ENCODE results near the gene DPP10.

Gene DPP10

DNA sequence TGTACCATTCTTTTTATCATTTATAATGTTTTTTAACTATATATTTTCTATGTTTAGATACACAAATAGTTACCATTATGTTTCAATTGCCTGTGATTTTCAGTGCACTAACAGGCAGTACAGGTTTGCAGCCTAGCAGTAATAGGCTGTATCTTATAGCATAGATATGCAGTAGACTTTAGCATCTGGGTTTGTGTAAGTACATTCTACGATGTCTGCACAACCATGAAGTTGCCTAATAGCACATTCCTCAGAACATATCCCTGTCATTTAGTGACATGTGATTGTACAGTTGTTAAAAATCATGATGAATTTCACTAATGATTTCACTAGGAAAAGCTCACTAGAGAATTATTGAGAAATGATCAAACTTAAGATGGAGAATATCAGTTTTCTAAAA, 884.6 kb downstream of the DPP10 start:
- Mint-ChIP-seq H3K36me3 (ENCODE audit: insufficient read depth) (no peaks in the 10 kb centered on the region), H3K27ac (ENCODE audit: low read depth) (no peak overlapping the region), H3K4me3 (no peak overlapping the region), H3K4me1 (no peaks in the 10 kb centered on the region), H3K9me3 (peaks cover 4% of the 10 kb centered on the region), H3K27me3 (no peaks in the 10 kb centered on the region)
- no peak for ATAC-seq (replicated peaks; ENCODE audit: extremely low read depth, poor library complexity, severe bottlenecking)
- DNase-seq (ENCODE audit: low spot score in 2 of 2), result no peak

DNA sequence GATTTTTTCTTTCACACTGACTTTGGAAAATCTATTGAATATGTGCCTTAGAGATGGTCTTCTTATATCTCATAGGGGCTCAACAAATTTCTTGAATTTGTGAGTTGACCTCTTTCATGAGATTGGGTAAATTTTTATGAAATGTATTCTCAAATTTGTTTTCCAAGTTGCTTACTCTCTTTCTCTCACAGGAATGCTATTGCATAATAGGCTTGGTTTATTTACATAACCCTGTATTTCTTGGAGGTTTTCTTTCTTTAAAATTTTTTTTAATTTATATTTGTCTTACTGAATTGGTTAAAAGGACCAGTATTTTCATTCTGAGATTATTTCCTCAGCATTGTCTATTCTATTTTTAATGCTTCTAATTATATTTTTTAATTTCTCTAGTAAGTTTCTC, 917.1 kb downstream of the DPP10 start:
- ATAC-seq (replicated peaks; ENCODE audit: extremely low read depth, poor library complexity, severe bottlenecking) (no peak), DNase-seq (ENCODE audit: low spot score in 2 of 2) (no peak)
- H3K4me3 Mint-ChIP-seq, result no peak overlapping the region
- H3K27ac Mint-ChIP-seq (ENCODE audit: low read depth), result no peak overlapping the region
- no peaks in the 10 kb centered on the region for H3K27me3 Mint-ChIP-seq
- no peaks in the 10 kb centered on the region for H3K4me1 Mint-ChIP-seq
- H3K9me3 Mint-ChIP-seq, result peaks cover 31% of the 10 kb centered on the region
- H3K36me3 Mint-ChIP-seq (ENCODE audit: insufficient read depth), result no peaks in the 10 kb centered on the region

DNA sequence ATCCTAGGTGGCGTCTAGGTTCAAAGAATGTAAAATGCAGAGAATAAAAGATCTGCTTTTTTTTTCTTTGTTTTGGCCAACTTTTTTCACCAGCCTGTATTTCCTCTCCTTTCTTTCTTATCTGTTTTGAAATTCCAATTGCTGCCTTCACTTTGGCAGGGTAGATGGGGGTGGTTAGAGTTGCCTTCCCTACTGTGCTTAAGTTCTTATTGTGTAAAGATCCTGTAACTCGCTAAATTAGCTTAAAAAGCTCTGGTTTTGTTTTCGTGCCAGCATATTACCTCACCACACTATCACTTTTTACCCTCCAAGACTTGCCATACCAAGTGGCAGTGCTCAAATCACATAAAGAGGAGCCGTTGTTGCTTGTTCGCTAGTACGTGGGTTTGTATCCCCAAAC, 921.7 kb downstream of the DPP10 start:
- no peak for DNase-seq (ENCODE audit: low spot score in 2 of 2)
- H3K27ac Mint-ChIP-seq (ENCODE audit: low read depth), result no peak overlapping the region
- no peaks in the 10 kb centered on the region for H3K36me3 Mint-ChIP-seq (ENCODE audit: insufficient read depth)
- no peak for ATAC-seq (replicated peaks; ENCODE audit: extremely low read depth, poor library complexity, severe bottlenecking)
- H3K27me3 Mint-ChIP-seq, result no peaks in the 10 kb centered on the region
- no peaks in the 10 kb centered on the region for H3K4me1 Mint-ChIP-seq
- no peak overlapping the region for H3K4me3 Mint-ChIP-seq
- peaks cover 27% of the 10 kb centered on the region for H3K9me3 Mint-ChIP-seq

DNA sequence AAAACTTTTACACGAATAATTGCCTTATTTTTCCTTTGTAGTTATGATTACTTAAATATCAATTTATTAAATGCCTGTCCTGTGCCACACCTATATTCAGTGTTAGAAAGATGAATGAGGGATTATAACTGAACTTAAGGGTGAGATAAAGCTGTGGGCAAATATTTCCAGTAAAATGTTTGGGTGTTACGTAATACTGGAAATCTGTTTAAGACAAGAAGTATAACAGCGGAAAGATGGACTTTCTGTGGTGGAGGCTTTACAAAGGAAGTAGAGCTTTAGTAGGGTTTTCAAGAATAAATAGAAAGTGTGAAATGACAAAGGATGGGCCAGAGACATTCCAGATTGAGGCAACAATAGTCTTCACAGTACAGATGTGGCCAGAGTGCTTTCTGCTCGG, 927.0 kb downstream of the DPP10 start:
- no peaks in the 10 kb centered on the region for H3K4me1 Mint-ChIP-seq
- H3K9me3 Mint-ChIP-seq, result peaks cover 26% of the 10 kb centered on the region
- H3K4me3 Mint-ChIP-seq, result no peak overlapping the region
- H3K27me3 Mint-ChIP-seq, result no peaks in the 10 kb centered on the region
- ATAC-seq (replicated peaks; ENCODE audit: extremely low read depth, poor library complexity, severe bottlenecking), result no peak
- H3K27ac Mint-ChIP-seq (ENCODE audit: low read depth), result no peak overlapping the region
- H3K36me3 Mint-ChIP-seq (ENCODE audit: insufficient read depth), result no peaks in the 10 kb centered on the region
- DNase-seq (ENCODE audit: low spot score in 2 of 2), result no peak

GRCh38 chr2:115374981-115375380, 932.5 kb downstream of the DPP10 start:
- H3K27ac Mint-ChIP-seq (ENCODE audit: low read depth), result no peak overlapping the region
- no peaks in the 10 kb centered on the region for H3K36me3 Mint-ChIP-seq (ENCODE audit: insufficient read depth)
- no peaks in the 10 kb centered on the region for H3K27me3 Mint-ChIP-seq
- H3K4me1 Mint-ChIP-seq, result no peaks in the 10 kb centered on the region
- no peak for ATAC-seq (replicated peaks; ENCODE audit: extremely low read depth, poor library complexity, severe bottlenecking)
- peaks cover 31% of the 10 kb centered on the region for H3K9me3 Mint-ChIP-seq
- DNase-seq (ENCODE audit: low spot score in 2 of 2), result no peak
- no peak overlapping the region for H3K4me3 Mint-ChIP-seq

GRCh38 chr2:115384399-115384798, 942.0 kb downstream of the DPP10 start:
- Mint-ChIP-seq H3K9me3 (peaks cover 31% of the 10 kb centered on the region), H3K4me3 (no peak overlapping the region), H3K4me1 (no peaks in the 10 kb centered on the region), H3K27ac (ENCODE audit: low read depth) (no peak overlapping the region), H3K36me3 (ENCODE audit: insufficient read depth) (no peaks in the 10 kb centered on the region), H3K27me3 (no peaks in the 10 kb centered on the region)
- ATAC-seq (replicated peaks; ENCODE audit: extremely low read depth, poor library complexity, severe bottlenecking) (no peak), DNase-seq (ENCODE audit: low spot score in 2 of 2) (no peak)

GRCh38 chr2:115386465-115386864, 944.0 kb downstream of the DPP10 start:
- H3K36me3 Mint-ChIP-seq (ENCODE audit: insufficient read depth), result no peaks in the 10 kb centered on the region
- DNase-seq (ENCODE audit: low spot score in 2 of 2) (no peak), ATAC-seq (replicated peaks; ENCODE audit: extremely low read depth, poor library complexity, severe bottlenecking) (no peak)
- H3K9me3 Mint-ChIP-seq, result peaks cover 13% of the 10 kb centered on the region
- no peak overlapping the region for H3K4me3 Mint-ChIP-seq
- no peaks in the 10 kb centered on the region for H3K4me1 Mint-ChIP-seq
- H3K27ac Mint-ChIP-seq (ENCODE audit: low read depth), result no peak overlapping the region
- no peaks in the 10 kb centered on the region for H3K27me3 Mint-ChIP-seq

- H3K9me3 Mint-ChIP-seq, result peaks cover 17% of the 10 kb centered on the region
- ATAC-seq (replicated peaks; ENCODE audit: extremely low read depth, poor library complexity, severe bottlenecking) (no peak), DNase-seq (ENCODE audit: low spot score in 2 of 2) (no peak)
- H3K36me3 Mint-ChIP-seq (ENCODE audit: insufficient read depth), result no peaks in the 10 kb centered on the region
- no peaks in the 10 kb centered on the region for H3K4me1 Mint-ChIP-seq
- H3K27me3 Mint-ChIP-seq, result no peaks in the 10 kb centered on the region
- no peak overlapping the region for H3K27ac Mint-ChIP-seq (ENCODE audit: low read depth)
- no peak overlapping the region for H3K4me3 Mint-ChIP-seq
Observed at GRCh38 chr2:115389024-115389423, 946.6 kb downstream of the DPP10 start.

- no peaks in the 10 kb centered on the region for H3K4me1 Mint-ChIP-seq
- no peak for DNase-seq (ENCODE audit: low spot score in 2 of 2)
- no peak overlapping the region for H3K27ac Mint-ChIP-seq (ENCODE audit: low read depth)
- H3K4me3 Mint-ChIP-seq, result no peak overlapping the region
- no peaks in the 10 kb centered on the region for H3K27me3 Mint-ChIP-seq
- ATAC-seq (replicated peaks; ENCODE audit: extremely low read depth, poor library complexity, severe bottlenecking), result no peak
- H3K9me3 Mint-ChIP-seq, result peaks cover 11% of the 10 kb centered on the region
- H3K36me3 Mint-ChIP-seq (ENCODE audit: insufficient read depth), result no peaks in the 10 kb centered on the region
Observed at GRCh38 chr2:115389898-115390565, 947.6 kb downstream of the DPP10 start.

DNA sequence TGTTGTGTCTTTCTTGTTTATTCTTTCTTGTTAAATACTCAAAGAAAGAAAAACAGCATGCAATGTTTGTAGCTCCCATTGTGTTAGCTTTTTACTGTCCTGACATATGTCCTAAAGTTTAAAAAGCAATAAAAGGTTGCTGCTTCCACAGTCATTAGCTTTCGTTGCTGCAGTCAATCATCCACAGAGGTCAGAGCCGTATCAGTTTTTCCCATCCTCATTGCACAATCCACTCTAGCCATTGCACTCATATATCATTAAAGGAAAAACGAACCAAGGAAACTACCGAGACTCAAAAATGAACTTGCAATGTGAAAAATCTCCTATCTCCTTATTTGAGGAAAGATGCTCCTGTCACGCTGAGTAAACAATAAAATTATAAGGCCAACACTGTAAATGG, 954.1 kb downstream of the DPP10 start:
- Mint-ChIP-seq H3K36me3 (ENCODE audit: insufficient read depth) (no peaks in the 10 kb centered on the region), H3K27me3 (no peaks in the 10 kb centered on the region), H3K4me3 (no peak overlapping the region), H3K27ac (ENCODE audit: low read depth) (no peak overlapping the region), H3K9me3 (peaks cover 12% of the 10 kb centered on the region), H3K4me1 (no peaks in the 10 kb centered on the region)
- ATAC-seq (replicated peaks; ENCODE audit: extremely low read depth, poor library complexity, severe bottlenecking), result no peak
- no peak for DNase-seq (ENCODE audit: low spot score in 2 of 2)

DNA sequence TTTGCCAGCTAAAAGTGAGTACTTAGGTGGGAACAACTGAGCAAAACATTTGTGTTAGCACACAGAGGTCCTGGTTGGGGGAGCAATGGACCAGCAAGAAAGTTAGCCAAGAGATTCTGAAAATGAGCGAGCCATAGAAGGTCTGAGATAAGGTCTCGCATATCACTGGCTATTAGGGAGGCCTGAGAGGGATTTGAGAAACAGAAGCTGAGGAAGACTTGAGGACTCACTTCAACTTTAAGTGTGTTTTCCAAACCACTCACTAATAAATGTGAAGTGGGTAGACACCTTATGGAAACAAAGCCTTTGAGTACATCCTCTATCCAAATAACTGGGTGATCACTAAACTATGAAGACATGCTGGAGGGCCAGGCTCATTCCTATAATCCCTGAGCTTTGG, 958.5 kb downstream of the DPP10 start:
- Mint-ChIP-seq H3K27ac (ENCODE audit: low read depth) (no peak overlapping the region), H3K4me3 (no peak overlapping the region), H3K4me1 (no peaks in the 10 kb centered on the region), H3K36me3 (ENCODE audit: insufficient read depth) (no peaks in the 10 kb centered on the region), H3K27me3 (no peaks in the 10 kb centered on the region), H3K9me3 (no peaks in the 10 kb centered on the region)
- ATAC-seq (replicated peaks; ENCODE audit: extremely low read depth, poor library complexity, severe bottlenecking) (no peak), DNase-seq (ENCODE audit: low spot score in 2 of 2) (no peak)

DNA sequence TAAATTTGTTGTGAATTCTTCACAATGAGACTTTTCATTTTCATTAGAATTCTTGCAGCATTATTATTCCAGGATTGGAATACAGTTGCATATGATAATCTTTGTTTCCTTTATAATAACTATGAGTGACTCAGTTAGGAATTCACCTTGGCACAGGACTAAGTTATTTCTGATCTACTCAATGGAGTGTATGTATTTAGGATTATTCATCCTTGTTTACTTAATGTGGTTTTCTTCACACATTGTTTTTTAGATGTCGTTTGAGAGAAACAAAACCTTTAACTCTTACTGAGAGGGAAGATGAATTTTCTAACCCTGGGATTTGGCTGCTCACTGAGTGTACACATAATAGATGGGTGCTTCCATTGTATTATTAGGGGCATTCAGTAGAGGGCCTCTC, 970.1 kb downstream of the DPP10 start:
- H3K27me3 Mint-ChIP-seq, result no peaks in the 10 kb centered on the region
- no peak for DNase-seq (ENCODE audit: low spot score in 2 of 2)
- ATAC-seq (replicated peaks; ENCODE audit: extremely low read depth, poor library complexity, severe bottlenecking), result no peak
- no peaks in the 10 kb centered on the region for H3K36me3 Mint-ChIP-seq (ENCODE audit: insufficient read depth)
- no peak overlapping the region for H3K4me3 Mint-ChIP-seq
- H3K9me3 Mint-ChIP-seq, result peaks cover 17% of the 10 kb centered on the region
- no peak overlapping the region for H3K27ac Mint-ChIP-seq (ENCODE audit: low read depth)
- no peaks in the 10 kb centered on the region for H3K4me1 Mint-ChIP-seq

DNA sequence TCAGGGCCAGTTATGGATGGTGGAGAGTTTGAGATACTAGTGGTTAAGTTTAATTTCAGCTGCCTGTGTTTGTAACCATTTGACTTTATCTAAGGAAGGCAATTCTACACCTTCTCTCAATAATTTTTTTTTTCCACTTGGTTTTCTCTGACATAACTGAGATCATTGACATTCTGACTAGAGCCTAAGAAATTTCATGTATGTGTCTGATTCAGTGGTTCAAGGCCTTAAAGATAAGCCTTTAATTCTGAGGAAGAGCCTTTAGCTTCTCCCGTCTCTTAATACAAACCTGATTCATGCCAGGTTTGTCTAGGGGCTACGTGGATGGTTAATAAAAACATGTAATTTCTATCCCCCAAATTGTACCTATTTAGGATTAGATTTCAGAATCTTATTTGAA, 971.4 kb downstream of the DPP10 start:
- Mint-ChIP-seq H3K27me3 (no peaks in the 10 kb centered on the region), H3K36me3 (ENCODE audit: insufficient read depth) (no peaks in the 10 kb centered on the region), H3K9me3 (peaks cover 24% of the 10 kb centered on the region), H3K4me1 (no peaks in the 10 kb centered on the region), H3K4me3 (no peak overlapping the region), H3K27ac (ENCODE audit: low read depth) (no peak overlapping the region)
- no peak for ATAC-seq (replicated peaks; ENCODE audit: extremely low read depth, poor library complexity, severe bottlenecking)
- no peak for DNase-seq (ENCODE audit: low spot score in 2 of 2)

DNA sequence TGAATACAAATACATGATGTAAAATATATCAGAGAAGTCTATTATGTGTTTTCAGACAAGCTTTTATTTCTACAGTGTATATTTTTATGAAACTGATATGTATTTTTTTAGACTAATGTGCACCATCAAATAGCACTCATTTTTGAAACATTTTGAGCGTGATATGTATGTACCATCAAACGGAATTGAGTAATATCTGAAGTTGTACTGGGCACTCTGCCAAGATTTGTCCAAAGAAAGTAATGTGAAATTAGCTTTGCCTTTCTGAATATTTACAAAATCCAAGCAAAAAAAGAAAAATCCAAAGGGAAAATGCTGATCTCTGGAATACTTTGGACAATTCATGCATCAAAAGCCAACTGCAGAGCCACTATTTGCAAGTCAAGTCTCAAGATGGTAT, 972.0 kb downstream of the DPP10 start:
- no peaks in the 10 kb centered on the region for H3K27me3 Mint-ChIP-seq
- H3K4me3 Mint-ChIP-seq, result no peak overlapping the region
- peaks cover 29% of the 10 kb centered on the region for H3K9me3 Mint-ChIP-seq
- DNase-seq (ENCODE audit: low spot score in 2 of 2) (no peak), ATAC-seq (replicated peaks; ENCODE audit: extremely low read depth, poor library complexity, severe bottlenecking) (no peak)
- no peaks in the 10 kb centered on the region for H3K36me3 Mint-ChIP-seq (ENCODE audit: insufficient read depth)
- no peaks in the 10 kb centered on the region for H3K4me1 Mint-ChIP-seq
- no peak overlapping the region for H3K27ac Mint-ChIP-seq (ENCODE audit: low read depth)
